Activated T-helper 17 cell treated with anti-CD3 and anti-CD28 coated beads, Interleukin-2, amount 50 U/mL, for 72 hours (primary cell): ENCODE data around the gene APOA5. TPM values are rescaled to one million over a fixed set of nuclear protein-coding genes. Genes with fewer than 3 reads are reported as not detected.
"Not testable (repeated sequence)": the region's sequence is repeated elsewhere in the genome, so short reads cannot be mapped to it uniquely, and the experiment has no call there.

Experiments used
- ATAC-seq: fragments of 150-1000 bp; cut with Tn5 transposase; replicated peaks from 2 replicates; pipeline ENCODE4 v1.10.0; 2021; ENCODE audit warnings: mild to moderate bottlenecking, moderate library complexity
- H3K27ac Mint-ChIP-seq: one replicate; pipeline ENCODE4 v1.8.0; 2022; ENCODE audit warnings: mixed read lengths
- H3K27me3 Mint-ChIP-seq: one replicate; pipeline ENCODE4 v1.8.0; 2022; ENCODE audit warnings: mixed read lengths
- H3K36me3 Mint-ChIP-seq: one replicate; pipeline ENCODE4 v1.8.0; 2022; ENCODE audit warnings: low read depth, mild to moderate bottlenecking, mixed read lengths
- H3K4me1 Mint-ChIP-seq: one replicate; pipeline ENCODE4 v1.8.0; 2022; ENCODE audit warnings: mixed read lengths
- H3K4me3 Mint-ChIP-seq: one replicate; pipeline ENCODE4 v1.8.0; 2022; ENCODE audit warnings: mild to moderate bottlenecking, mixed read lengths
- H3K9me3 Mint-ChIP-seq: one replicate; pipeline ENCODE4 v1.8.0; 2022; ENCODE audit warnings: mixed read lengths
- total RNA-seq, 2 donors: library from RNA; stranded (reverse); gene quantifications; one replicate each; pipeline ENCODE4 v1.2.3, GENCODE V29; 2022

APOA5 gene
- total RNA-seq, 2 donors from 2014 or later = not detected

DNA sequence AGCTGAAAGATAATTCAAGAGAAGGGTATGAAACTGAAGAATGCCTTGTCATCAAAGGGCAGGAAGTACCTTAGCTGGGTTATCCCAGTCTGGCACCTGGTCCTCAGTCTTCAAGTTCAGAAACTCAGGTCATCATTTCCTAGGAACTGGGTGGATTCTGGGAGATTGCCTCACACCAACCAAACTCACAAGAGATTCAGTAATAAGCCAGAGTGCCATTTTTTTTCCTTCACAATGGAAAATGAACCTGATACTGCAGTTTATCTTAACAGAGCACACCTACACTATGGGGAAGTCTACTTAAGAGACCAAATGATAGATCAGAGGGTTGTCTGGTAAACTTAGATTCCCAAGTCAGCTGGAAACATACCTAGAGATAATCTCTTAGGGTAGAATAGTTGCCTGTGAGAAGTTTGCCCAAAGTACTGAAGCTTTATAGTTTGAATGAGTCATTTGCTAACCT is 15.1 kb downstream of the APOA5 start:
- H3K9me3 Mint-ChIP-seq = no peaks in the 10 kb centered on the region
- peak overlapping the region; percentile 86 for H3K27ac Mint-ChIP-seq
- peaks cover 53% of the 10 kb centered on the region for H3K4me1 Mint-ChIP-seq
- peak; percentile 24 for ATAC-seq
- H3K4me3 Mint-ChIP-seq = peak overlapping the region; percentile 53
- H3K27me3 Mint-ChIP-seq = no peaks in the 10 kb centered on the region
- H3K36me3 Mint-ChIP-seq = peaks cover 74% of the 10 kb centered on the region

DNA sequence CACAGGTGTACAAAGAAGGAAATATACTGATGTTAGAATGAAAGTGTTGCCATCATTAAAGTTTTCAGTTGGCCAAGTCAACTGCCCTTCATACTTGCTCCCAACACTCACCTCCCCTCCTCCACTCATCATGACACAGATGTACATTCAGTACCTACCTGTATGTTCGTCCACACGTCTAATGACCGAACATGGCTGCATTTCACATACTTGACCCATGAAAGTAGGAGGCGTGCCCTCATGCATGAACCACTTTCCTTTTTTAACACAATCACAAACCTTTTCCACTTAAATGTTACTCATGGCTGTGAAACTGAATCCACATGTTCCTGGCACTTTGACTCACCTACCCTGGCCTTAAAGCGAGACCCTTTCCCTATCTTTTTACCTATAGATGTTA is 15.7 kb downstream of the APOA5 start:
- Mint-ChIP-seq H3K27ac (peak overlapping the region; percentile 86), H3K27me3 (no peaks in the 10 kb centered on the region), H3K36me3 (peaks cover 68% of the 10 kb centered on the region), H3K9me3 (no peaks in the 10 kb centered on the region), H3K4me3 (peak overlapping the region; percentile 53), H3K4me1 (peaks cover 50% of the 10 kb centered on the region)
- peak; percentile 4 for ATAC-seq

DNA sequence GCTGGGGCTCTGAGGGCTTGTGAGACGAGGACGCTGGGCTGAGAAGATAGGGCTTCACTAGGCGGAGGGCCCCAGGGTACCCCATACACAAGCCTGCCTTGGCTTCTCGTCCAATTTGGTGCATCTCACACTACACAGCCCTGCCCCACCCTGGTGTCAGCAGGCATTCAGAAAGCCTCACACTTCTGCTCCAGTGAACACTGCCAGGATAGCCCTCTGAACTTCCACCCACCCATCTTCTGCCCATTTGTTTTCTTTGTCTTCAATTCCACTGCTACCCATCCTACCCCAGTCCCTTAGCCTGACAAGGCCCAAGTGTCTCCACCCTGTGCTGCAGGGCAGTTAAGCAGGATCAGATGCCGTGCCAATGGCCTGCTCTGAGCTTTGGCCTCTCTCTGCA is 17.0 kb downstream of the APOA5 start:
- Mint-ChIP-seq H3K36me3 (peaks cover 61% of the 10 kb centered on the region), H3K27me3 (no peaks in the 10 kb centered on the region), H3K27ac (no peak overlapping the region), H3K9me3 (no peaks in the 10 kb centered on the region), H3K4me1 (peaks cover 45% of the 10 kb centered on the region), H3K4me3 (peak overlapping the region; percentile 33)
- ATAC-seq = no peak

DNA sequence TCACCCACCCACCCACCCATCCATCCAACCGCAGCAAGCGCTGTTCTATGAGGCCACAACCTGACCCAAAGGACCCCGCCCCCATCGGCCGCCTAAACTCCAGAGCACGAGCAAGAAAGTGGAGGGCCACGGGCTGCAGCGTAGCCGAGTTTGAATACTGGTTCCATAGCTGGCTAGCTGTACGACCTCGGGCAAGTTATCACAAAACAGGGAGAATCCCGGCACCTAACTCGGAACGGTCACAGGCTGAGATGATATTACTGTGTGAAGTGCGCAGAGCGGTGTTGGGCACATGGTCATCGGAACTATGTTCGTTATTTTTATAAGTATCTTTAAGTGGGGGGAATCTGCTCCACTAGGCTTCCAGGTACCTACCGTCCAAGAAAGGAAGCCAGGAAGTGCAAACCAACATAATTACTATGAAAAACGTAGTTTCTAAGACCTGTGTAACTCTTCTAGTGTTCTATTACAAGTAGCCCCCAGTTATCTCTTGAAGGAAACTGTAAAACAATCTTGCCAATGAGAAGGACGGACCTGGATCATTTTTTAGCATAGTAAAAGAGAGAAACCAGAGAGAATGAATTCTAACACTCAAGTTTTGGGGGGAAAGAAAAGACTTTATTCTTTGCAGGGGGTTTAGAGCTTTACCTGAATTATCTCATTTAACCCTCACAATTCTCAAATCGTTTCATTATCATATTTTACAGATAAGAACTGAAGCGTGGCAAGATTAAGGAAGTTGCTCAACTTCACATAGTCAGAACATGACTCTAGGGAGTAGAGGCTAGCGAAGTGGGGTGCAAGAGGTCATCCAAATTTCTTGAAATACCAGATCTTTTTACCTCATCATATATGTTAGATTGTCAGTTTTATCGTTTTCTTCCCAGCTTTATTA is 18.2 kb downstream of the APOA5 start:
- Mint-ChIP-seq H3K4me1 (peaks cover 33% of the 10 kb centered on the region), H3K9me3 (no peaks in the 10 kb centered on the region), H3K4me3 (peak overlapping the region; percentile 92), H3K36me3 (peaks cover 61% of the 10 kb centered on the region), H3K27me3 (no peaks in the 10 kb centered on the region), H3K27ac (peak overlapping the region; percentile 97)
- ATAC-seq = peak; percentile 50

DNA sequence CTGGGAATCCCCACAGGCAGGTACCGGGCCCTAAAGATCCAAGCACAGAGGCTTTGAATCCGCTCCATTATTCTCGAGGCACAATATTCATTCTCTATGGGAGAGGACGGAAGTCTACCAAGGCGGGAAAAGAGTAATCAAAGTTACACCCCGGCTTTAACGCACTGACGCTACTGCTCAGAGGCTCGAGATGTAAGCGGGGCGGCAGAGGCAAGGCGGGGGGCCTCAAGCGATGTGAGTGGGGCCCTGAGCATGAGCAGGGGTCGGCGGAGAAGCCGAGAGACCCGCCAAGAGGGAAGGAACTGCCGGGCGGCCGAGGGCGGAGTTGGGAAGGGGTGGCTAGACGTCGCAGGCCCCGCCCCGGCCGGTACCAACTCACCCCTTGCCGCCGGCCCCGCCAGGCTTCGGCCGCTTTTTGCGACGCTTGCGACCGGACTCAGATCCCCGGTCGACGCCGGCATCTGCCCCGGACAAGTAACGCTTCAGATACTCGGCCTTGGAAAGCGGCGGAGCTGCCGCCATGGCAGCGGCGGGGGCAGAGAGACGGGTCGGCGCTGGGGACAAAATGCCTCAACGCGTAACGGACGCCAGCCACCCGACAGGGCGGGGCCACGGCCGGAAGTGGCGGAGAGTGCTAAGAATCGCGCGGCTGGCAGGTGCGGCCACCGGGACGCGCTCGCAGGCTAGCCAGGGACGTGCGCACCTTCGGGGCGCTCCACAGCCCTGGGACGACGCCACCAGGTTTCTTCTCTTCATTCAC is 19.1 kb downstream of the APOA5 start, which contains the start of gene BUD13:
TSS of gene BUD13 (minus strand) at position 545 of the 760 bp plus-strand sequence. CDS start at position 522, 23 bp downstream.
- peak; percentile 92 for ATAC-seq
- H3K27ac Mint-ChIP-seq = peak within 1 kb of the TSS; percentile 97
- H3K9me3 Mint-ChIP-seq = no peaks in the 10 kb centered on the region
- H3K4me3 Mint-ChIP-seq = peak within 1 kb of the TSS; percentile 92
- H3K27me3 Mint-ChIP-seq = no peaks in the 10 kb centered on the region
- peaks cover 61% of the 10 kb centered on the region for H3K36me3 Mint-ChIP-seq
- peaks cover 33% of the 10 kb centered on the region for H3K4me1 Mint-ChIP-seq

DNA sequence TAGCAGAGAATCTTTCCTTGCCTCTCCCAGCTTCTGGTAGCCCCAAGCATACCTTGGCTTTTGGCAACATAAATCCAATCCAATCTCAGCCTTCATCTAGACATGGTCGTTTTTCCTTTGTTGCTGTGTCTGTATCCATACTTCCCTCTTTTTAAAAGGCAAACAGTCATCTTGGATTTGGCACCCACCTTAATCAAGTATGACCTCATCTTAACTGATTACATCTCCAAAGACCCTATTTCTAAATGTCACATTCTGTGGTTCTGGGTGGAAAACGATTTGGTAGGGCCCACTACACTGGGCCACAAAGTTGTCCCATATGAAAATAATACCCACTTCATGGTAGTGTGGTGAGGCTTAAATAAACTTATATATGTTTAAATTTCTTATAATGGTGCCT is 19.7 kb downstream of the APOA5 start:
- Mint-ChIP-seq H3K36me3 (peaks cover 61% of the 10 kb centered on the region), H3K4me1 (peaks cover 31% of the 10 kb centered on the region), H3K27ac (peak overlapping the region; percentile 97), H3K9me3 (no peaks in the 10 kb centered on the region), H3K4me3 (peak overlapping the region; percentile 92), H3K27me3 (no peaks in the 10 kb centered on the region)
- ATAC-seq = no peak

DNA sequence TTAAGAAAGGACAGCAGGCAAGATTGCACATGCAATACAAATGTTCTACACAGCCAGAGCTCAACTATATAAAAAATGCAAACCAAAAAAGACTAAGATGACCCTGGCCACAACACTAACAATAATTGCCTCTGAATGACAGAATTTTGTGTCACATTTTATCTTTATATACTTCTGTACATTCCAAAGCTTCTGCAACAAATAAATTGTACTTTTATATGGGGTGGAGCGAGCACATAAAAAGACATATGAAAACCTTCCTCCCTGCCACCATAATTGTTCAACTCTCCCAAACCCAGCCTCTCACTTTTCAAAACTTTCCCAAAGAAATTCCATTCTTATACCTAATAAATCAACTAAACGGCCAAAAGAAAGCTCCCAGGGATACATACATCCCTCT is 29.5 kb downstream of the APOA5 start:
- H3K36me3 Mint-ChIP-seq = peaks cover 62% of the 10 kb centered on the region
- no peak overlapping the region for H3K4me3 Mint-ChIP-seq
- no peaks in the 10 kb centered on the region for H3K9me3 Mint-ChIP-seq
- H3K27ac Mint-ChIP-seq = no peak overlapping the region
- H3K4me1 Mint-ChIP-seq = peaks cover 9% of the 10 kb centered on the region
- no peak for ATAC-seq
- H3K27me3 Mint-ChIP-seq = no peaks in the 10 kb centered on the region

DNA sequence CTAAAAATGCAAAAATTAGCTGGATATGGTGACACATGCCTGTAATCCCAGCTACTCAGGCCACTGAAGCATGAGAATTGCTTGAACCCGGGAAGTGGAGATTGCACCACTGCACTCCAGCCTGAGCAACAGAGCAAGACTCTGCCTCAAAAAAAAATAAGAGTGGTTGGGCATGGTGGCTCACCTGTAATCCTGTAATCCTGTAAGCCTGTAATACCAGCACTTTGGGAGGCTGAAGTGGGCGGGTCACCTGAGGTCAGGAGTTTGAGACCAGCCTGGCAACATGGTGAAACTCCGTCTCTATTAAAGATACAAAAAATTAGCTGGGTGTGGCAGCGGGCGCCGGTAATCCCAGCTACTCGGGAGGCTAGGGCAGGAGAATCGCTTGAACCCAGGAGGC is 35.6 kb downstream of the APOA5 start:
- H3K27ac Mint-ChIP-seq, H3K9me3 Mint-ChIP-seq, H3K4me3 Mint-ChIP-seq, H3K27me3 Mint-ChIP-seq, ATAC-seq, H3K36me3 Mint-ChIP-seq, H3K4me1 Mint-ChIP-seq: not testable (repeated sequence)

DNA sequence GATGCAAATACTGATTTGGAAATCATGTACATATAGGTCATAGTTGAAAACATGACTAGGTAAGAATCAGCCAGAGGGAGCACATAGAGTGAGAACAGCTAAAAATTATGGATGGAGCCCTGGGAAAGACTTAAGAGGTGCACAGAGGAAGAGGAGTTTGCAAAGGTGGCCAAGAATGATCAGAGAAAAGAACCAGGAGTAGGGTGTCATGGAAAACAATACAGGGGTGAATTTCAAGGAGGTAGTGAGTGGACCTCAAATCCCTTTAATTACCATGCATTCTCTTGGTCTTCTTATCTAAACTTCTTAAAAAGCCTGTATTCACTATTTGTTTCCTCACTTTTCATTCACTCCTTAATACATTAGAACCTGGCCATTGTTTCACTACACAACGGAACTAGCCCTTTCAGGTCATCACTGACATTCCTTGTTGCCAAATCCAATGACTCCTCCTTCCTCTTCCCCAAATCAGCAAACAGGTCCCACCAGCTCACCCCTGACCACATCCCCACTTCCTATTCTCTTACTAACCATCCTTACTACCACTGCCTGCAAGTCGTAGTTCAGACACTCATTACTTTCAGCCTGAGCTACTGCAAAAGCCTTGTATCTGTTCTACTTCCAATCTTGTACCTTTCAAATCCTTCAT is 41.5 kb downstream of the APOA5 start:
- no peaks in the 10 kb centered on the region for H3K4me1 Mint-ChIP-seq
- no peaks in the 10 kb centered on the region for H3K9me3 Mint-ChIP-seq
- peaks cover 5% of the 10 kb centered on the region for H3K36me3 Mint-ChIP-seq
- H3K4me3 Mint-ChIP-seq = no peak overlapping the region
- no peak overlapping the region for H3K27ac Mint-ChIP-seq
- H3K27me3 Mint-ChIP-seq = no peaks in the 10 kb centered on the region
- no peak for ATAC-seq

DNA sequence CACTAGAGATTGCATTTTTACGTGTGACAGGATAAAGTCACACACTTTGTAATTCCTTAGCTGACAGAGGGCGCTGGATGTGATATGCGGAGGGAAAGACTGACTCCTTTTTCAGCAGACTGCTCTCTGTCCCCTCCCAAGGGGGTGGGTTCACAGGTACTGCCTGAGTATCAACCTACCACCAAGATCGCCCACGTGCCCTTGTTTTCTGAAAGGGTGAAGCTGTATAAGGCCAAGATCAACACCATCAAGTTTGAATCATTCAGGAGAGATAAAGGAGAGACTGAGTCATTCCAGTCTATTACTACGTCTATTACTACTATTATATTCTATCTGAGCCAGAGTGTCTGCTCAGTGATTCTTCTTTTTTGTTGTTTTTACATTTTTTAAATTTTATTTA is 49.6 kb downstream of the APOA5 start:
- ATAC-seq = peak; percentile 57
- H3K9me3 Mint-ChIP-seq = no peaks in the 10 kb centered on the region
- no peaks in the 10 kb centered on the region for H3K27me3 Mint-ChIP-seq
- H3K4me3 Mint-ChIP-seq = no peak overlapping the region
- H3K36me3 Mint-ChIP-seq = peaks cover 8% of the 10 kb centered on the region
- no peak overlapping the region for H3K27ac Mint-ChIP-seq
- peaks cover 5% of the 10 kb centered on the region for H3K4me1 Mint-ChIP-seq

DNA sequence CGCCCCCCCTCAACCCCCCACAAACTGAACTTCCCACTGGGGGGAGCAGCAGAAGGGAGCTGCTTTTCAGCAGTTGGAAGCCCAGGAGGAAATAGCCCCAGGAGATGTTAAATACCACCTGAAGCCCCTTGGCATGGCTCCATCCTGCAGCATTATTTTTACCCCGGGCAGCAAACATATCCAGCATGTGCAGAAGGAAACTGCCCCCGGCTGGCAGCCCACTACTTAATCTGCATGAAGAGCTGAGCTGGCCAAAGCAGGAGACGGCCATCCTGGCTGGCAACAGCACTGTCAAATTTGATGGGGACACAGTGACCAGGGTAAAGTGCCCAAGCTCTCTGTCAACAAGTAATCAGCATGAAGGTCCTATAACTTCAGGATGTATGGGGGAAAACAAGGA is 50.9 kb downstream of the APOA5 start:
- H3K27me3 Mint-ChIP-seq = no peaks in the 10 kb centered on the region
- no peak for ATAC-seq
- no peak overlapping the region for H3K4me3 Mint-ChIP-seq
- H3K4me1 Mint-ChIP-seq = peaks cover 5% of the 10 kb centered on the region
- no peaks in the 10 kb centered on the region for H3K9me3 Mint-ChIP-seq
- peaks cover 8% of the 10 kb centered on the region for H3K36me3 Mint-ChIP-seq
- peak overlapping the region; percentile 41 for H3K27ac Mint-ChIP-seq

Other genes starting within 250 kb of the APOA5 start
- gene BUD13, start 18.9 kb downstream of the APOA5 start, total RNA-seq = 10 to 100 TPM; 22.0 to 28.7 TPM
- 10 to 100 TPM; 66.4 to 98.1 TPM for gene ZPR1, start 3.9 kb downstream of the APOA5 start, total RNA-seq
- not detected for gene APOA4, start 31.4 kb upstream of the APOA5 start, total RNA-seq
- not detected for gene APOC3, start 38.0 kb upstream of the APOA5 start, total RNA-seq
- under 1 TPM; 0.37 TPM for gene APOA1, start 45.7 kb upstream of the APOA5 start, total RNA-seq